SK-N-SH (cell line): ENCODE measurements around the gene SVIL. TPM values are rescaled to one million over a fixed set of nuclear protein-coding genes. Genes with fewer than 3 reads are reported as not detected.

ENCODE experiments used
- CTCF ChIA-PET: fragments of 300-600, 350-600 bp; formaldehyde crosslinking; extraction: SDS; loops from one replicate; lab custom pipeline; 2021; lab: Yijun Ruan, JAX
- POLR2A ChIA-PET: fragments of 350-600 bp; sonication (Branson Sonifier 250); formaldehyde crosslinking; extraction: SDS; loops from one replicate; lab custom pipeline; 2020; ENCODE audit warnings: antibody characterized with exemption, inconsistent platforms; lab: Yijun Ruan, JAX
- DNase-seq: peaks from one replicate; pipeline ENCODE4 v3.0.0; 2012
- H2AFZ ChIP-seq: fragments of 200-600 bp; sonication (generic); 2 replicates; pipeline ENCODE4 v1.8.1; 2016; ENCODE audit warnings: antibody characterized with exemption, mild to moderate bottlenecking, low read depth
- H3F3A ChIP-seq: fragments of 200-600 bp; sonication (generic); replicated peaks from 2 replicates; pipeline ENCODE3; 2016; ENCODE audit warnings: antibody characterized with exemption, mild to moderate bottlenecking; ENCODE audit not compliant: insufficient read depth
- H3K27ac ChIP-seq, 2 experiments: fragments of 200-500 bp in 1 of 2; fragments of 200-600 bp in 1 of 2; sonication (Bioruptor generic) in 1 of 2; sonication (generic), shearing (Covaris generic) in 1 of 2; 2 replicates each; pipeline versions ENCODE4 v1.5.1 to v1.6.1; 2014 to 2016; ENCODE audit warnings: low read depth in 2 of 2, inconsistent platforms in 1 of 2, low read length in 1 of 2, mild to moderate bottlenecking in 1 of 2, mixed read lengths in 1 of 2
- H3K27me3 ChIP-seq: fragments of 200-600 bp; sonication (generic), shearing (Covaris generic); 2 replicates; pipeline ENCODE4 v1.6.1; 2016; ENCODE audit warnings: mixed run types; ENCODE audit not compliant: insufficient read depth
- H3K36me3 ChIP-seq, 2 experiments: fragments of 200-500 bp in 1 of 2; fragments of 200-600 bp in 1 of 2; sonication (Bioruptor generic) in 1 of 2; sonication (generic) in 1 of 2; replicated peaks in 1 of 2; 2 replicates each; pipeline versions ENCODE3 to v1.5.1; 2014 to 2016; ENCODE audit warnings: low read length in 1 of 2, mild to moderate bottlenecking in 1 of 2; ENCODE audit not compliant: insufficient read depth in 2 of 2, control insufficient read depth in 1 of 2
- H3K4me1 ChIP-seq, 2 experiments: fragments of 200-500 bp in 1 of 2; fragments of 200-600 bp in 1 of 2; sonication (Bioruptor generic) in 1 of 2; sonication (generic), shearing (Covaris generic) in 1 of 2; 2 replicates each; pipeline versions ENCODE4 v1.5.1 to v1.6.1; 2014 to 2016; ENCODE audit warnings: low read depth in 1 of 2, low read length in 1 of 2, mixed run types in 1 of 2; ENCODE audit not compliant: insufficient read depth in 2 of 2, control insufficient read depth in 1 of 2
- H3K4me2 ChIP-seq: fragments of 200-600 bp; sonication (generic), shearing (Covaris generic); 2 replicates; pipeline ENCODE4 v1.6.1; 2017; ENCODE audit warnings: mixed run types
- H3K4me3 ChIP-seq, 2 experiments: fragments of 200-500 bp in 1 of 2; fragments of 200-600 bp in 1 of 2; sonication (Bioruptor generic) in 1 of 2; sonication (generic), shearing (Covaris generic) in 1 of 2; 2 replicates each; pipeline versions ENCODE4 v1.5.1 to v1.8.1; 2014 to 2016; ENCODE audit warnings: low read depth in 2 of 2, inconsistent platforms in 1 of 2, low read length in 1 of 2, mild to moderate bottlenecking in 1 of 2, mixed read lengths in 1 of 2, moderate library complexity in 1 of 2
- H3K79me2 ChIP-seq: fragments of 200-600 bp; sonication (generic); 2 replicates; pipeline ENCODE4 v1.8.1; 2017; ENCODE audit warnings: mild to moderate bottlenecking; ENCODE audit not compliant: insufficient read depth
- H3K9ac ChIP-seq: fragments of 200-600 bp; sonication (generic); 2 replicates; pipeline ENCODE4 v1.6.1; 2017; ENCODE audit warnings: mixed run types
- H3K9me2 ChIP-seq: fragments of 200-600 bp; sonication (generic); 2 replicates; pipeline ENCODE4 v1.6.1; 2017; ENCODE audit warnings: mixed run types
- H3K9me3 ChIP-seq: fragments of 200-600 bp; sonication (generic); 2 replicates; pipeline ENCODE4 v1.6.1; 2017; ENCODE audit warnings: mixed run types, mild to moderate bottlenecking, moderate library complexity
- H4K20me1 ChIP-seq: fragments of 200-600 bp; sonication (generic); 2 replicates; pipeline ENCODE4 v1.6.1; 2017; ENCODE audit warnings: mild to moderate bottlenecking, mixed run types; ENCODE audit not compliant: insufficient read depth
- ELF1 ChIP-seq: IDR thresholded peaks from 2 replicates; pipeline ENCODE4 v1.4.0; 2012
- EP300 ChIP-seq, 2 experiments: IDR thresholded peaks; 2 replicates each; pipeline versions ENCODE4 v1.4.0 to v1.6.1; 2012; ENCODE audit warnings: borderline replicate concordance in 1 of 2, low read depth in 1 of 2, low read length in 1 of 2
- FOSL2 ChIP-seq: IDR thresholded peaks from 2 replicates; pipeline ENCODE4 v1.4.0; 2012; ENCODE audit warnings: low read depth, mild to moderate bottlenecking, moderate library complexity, borderline replicate concordance
- FOXJ3 ChIP-seq: sonication (generic); formaldehyde crosslinking; IDR thresholded peaks from 2 replicates; pipeline ENCODE4 v1.5.1; 2020; ENCODE audit warnings: mild to moderate bottlenecking, missing genetic modification reagents
- FOXM1 ChIP-seq: IDR thresholded peaks from 2 replicates; pipeline ENCODE4 v1.4.0; 2012; ENCODE audit warnings: low read depth, mild to moderate bottlenecking
- GATA2 ChIP-seq: sonication (generic); formaldehyde crosslinking; IDR thresholded peaks from 2 replicates; pipeline ENCODE4 v1.5.0; 2020; ENCODE audit warnings: mild to moderate bottlenecking, missing genetic modification reagents
- JUND ChIP-seq: IDR thresholded peaks from 2 replicates; pipeline ENCODE4 v1.4.0; 2012
- MEF2A ChIP-seq: IDR thresholded peaks from 2 replicates; pipeline ENCODE4 v1.4.0; 2012; ENCODE audit warnings: low read depth, borderline replicate concordance
- MXI1 ChIP-seq: IDR thresholded peaks from 2 replicates; pipeline ENCODE4 v1.6.1; 2012; ENCODE audit warnings: mild to moderate bottlenecking, low read depth, low read length, improper control_type of control experiment
- NFIC ChIP-seq: IDR thresholded peaks from 2 replicates; pipeline ENCODE4 v1.4.0; 2012; ENCODE audit warnings: borderline replicate concordance
- NRF1 ChIP-seq: IDR thresholded peaks from 2 replicates; pipeline ENCODE4 v1.6.1; 2012; ENCODE audit warnings: low read depth, mild to moderate bottlenecking, low read length
- POLR2AphosphoS5 ChIP-seq: IDR thresholded peaks from 2 replicates; pipeline ENCODE4 v1.6.1; 2012; ENCODE audit warnings: low read depth, low read length
- RXRA ChIP-seq: IDR thresholded peaks from 2 replicates; pipeline ENCODE4 v1.4.0; 2012; ENCODE audit warnings: low read depth, mild to moderate bottlenecking, borderline replicate concordance
- SIN3A ChIP-seq: IDR thresholded peaks from 2 replicates; pipeline ENCODE4 v1.6.1; 2012; ENCODE audit warnings: low read depth, mild to moderate bottlenecking, low read length, moderate library complexity, borderline replicate concordance
- TCF12 ChIP-seq: IDR thresholded peaks from 2 replicates; pipeline ENCODE4 v1.4.0; 2012
- YY1 ChIP-seq: IDR thresholded peaks from 2 replicates; pipeline ENCODE4 v1.4.0; 2012; ENCODE audit warnings: low read depth, mild to moderate bottlenecking
- WGBS: methylation state at CpG from one replicate; pipeline ENCODE4 v1.1.6; 2017; ENCODE audit warnings: low lambda C conversion rate; 5-methylcytosine and 5-hydroxymethylcytosine counted together
- polyA plus RNA-seq, 3 experiments: library from polyadenylated mRNA; depleted of rRNA; stranded (reverse); fragments of >200 nt; gene quantifications; 2 replicates each; pipeline ENCODE4 v1.2.3, GENCODE V29; 2012
- TF ChIP-seq, protein P1 (sequence below): fragments of 150-350 bp; IDR thresholded peaks from 2 replicates; pipeline ENCODE4 v1.6.1; 2017; ENCODE audit warnings: antibody characterized with exemption, low read length, low read depth, borderline replicate concordance
- TF ChIP-seq, protein P2 (sequence below): IDR thresholded peaks from 2 replicates; pipeline ENCODE4 v1.4.0; 2012; ENCODE audit warnings: low read depth, borderline replicate concordance
- TF ChIP-seq, protein P3 (sequence below): IDR thresholded peaks from 2 replicates; pipeline ENCODE4; 2012
- TF ChIP-seq, protein P4 (sequence below): fragments of 150-350 bp; IDR thresholded peaks from 2 replicates; pipeline ENCODE4 v1.6.1; 2016; ENCODE audit warnings: mild to moderate bottlenecking, low read depth, low read length

SVIL gene
- polyA plus RNA-seq, 1 of the 3 experiments (the other 2 are of a cell fraction), result 48.7 TPM

DNA sequence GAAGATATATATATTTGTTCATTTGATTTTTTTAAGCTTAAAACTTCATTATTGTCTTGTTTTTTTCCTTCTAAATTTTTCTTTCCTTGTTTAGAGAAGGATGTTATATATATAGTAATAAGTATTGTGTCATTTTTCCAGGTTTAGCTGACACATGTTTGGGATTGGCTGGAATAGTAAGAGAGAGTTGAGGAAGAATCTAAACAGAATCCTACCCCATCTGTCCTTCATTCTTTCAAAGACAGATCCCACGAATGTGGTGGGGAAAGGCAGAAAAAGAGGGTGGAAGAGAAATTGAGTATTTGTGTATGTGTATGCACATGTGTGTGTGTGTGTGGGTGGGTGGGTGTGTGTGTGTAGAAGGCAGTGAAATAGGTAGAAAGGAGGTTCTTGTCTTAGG, 132.4 kb downstream of the SVIL start:
- Histone ChIP-seq H3K9me2 (no peaks in the 10 kb centered on the region), H3K27ac (peak overlapping the region in 1 of 2 experiments; percentile 45; a peak in 2 of 4 replicates), H3K79me2 (no peaks in the 10 kb centered on the region), H3K9me3 (no peaks in the 10 kb centered on the region), H3K9ac (no peak overlapping the region), H3K4me1 (no peaks in the 10 kb centered on the region), H3K27me3 (no peaks in the 10 kb centered on the region), H3K4me3 (no peak overlapping the region), H3K36me3 (peaks cover 8 to 44% of the 10 kb centered on the region in 2 experiments), H4K20me1 (peaks cover 4% of the 10 kb centered on the region; the same call in 1 of the 2 replicates), H2AFZ (no peak overlapping the region), H3K4me2 (no peak overlapping the region), H3F3A (peaks cover 23% of the 10 kb centered on the region)
- 85% methylated on average over 1 of the region's 1 CpG for WGBS
- ChIA-PET CTCF (interaction anchor here (0.8 to 2.8 kb wide), 7 partner anchors 11 to 821 kb away, joined by 3 to 26 read pairs (median 4); no protein-coding TSS in a partner anchor), POLR2A (no interaction called here)
- no peak for DNase-seq
- TF ChIP-seq GATA2 (no peak), FOXJ3 (CRISPR knock-in tag) (no peak), FOSL2 (no peak), FOXM1 (no peak), YY1 (no peak), JUND (no peak), MXI1 (no peak), NRF1 (no peak), SIN3A (no peak), RXRA (no peak)
- TF ChIP-seq, protein P1, sequence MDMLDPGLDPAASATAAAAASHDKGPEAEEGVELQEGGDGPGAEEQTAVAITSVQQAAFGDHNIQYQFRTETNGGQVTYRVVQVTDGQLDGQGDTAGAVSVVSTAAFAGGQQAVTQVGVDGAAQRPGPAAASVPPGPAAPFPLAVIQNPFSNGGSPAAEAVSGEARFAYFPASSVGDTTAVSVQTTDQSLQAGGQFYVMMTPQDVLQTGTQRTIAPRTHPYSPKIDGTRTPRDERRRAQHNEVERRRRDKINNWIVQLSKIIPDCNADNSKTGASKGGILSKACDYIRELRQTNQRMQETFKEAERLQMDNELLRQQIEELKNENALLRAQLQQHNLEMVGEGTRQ, result no peak
- TF ChIP-seq, protein P2, sequence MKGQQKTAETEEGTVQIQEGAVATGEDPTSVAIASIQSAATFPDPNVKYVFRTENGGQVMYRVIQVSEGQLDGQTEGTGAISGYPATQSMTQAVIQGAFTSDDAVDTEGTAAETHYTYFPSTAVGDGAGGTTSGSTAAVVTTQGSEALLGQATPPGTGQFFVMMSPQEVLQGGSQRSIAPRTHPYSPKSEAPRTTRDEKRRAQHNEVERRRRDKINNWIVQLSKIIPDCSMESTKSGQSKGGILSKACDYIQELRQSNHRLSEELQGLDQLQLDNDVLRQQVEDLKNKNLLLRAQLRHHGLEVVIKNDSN, result no peak
- TF ChIP-seq, protein P3, sequence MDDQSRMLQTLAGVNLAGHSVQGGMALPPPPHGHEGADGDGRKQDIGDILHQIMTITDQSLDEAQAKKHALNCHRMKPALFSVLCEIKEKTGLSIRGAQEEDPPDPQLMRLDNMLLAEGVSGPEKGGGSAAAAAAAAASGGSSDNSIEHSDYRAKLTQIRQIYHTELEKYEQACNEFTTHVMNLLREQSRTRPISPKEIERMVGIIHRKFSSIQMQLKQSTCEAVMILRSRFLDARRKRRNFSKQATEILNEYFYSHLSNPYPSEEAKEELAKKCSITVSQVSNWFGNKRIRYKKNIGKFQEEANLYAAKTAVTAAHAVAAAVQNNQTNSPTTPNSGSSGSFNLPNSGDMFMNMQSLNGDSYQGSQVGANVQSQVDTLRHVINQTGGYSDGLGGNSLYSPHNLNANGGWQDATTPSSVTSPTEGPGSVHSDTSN, result no peak
- TF ChIP-seq, protein P4, sequence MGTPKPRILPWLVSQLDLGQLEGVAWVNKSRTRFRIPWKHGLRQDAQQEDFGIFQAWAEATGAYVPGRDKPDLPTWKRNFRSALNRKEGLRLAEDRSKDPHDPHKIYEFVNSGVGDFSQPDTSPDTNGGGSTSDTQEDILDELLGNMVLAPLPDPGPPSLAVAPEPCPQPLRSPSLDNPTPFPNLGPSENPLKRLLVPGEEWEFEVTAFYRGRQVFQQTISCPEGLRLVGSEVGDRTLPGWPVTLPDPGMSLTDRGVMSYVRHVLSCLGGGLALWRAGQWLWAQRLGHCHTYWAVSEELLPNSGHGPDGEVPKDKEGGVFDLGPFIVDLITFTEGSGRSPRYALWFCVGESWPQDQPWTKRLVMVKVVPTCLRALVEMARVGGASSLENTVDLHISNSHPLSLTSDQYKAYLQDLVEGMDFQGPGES, result no peak

DNA sequence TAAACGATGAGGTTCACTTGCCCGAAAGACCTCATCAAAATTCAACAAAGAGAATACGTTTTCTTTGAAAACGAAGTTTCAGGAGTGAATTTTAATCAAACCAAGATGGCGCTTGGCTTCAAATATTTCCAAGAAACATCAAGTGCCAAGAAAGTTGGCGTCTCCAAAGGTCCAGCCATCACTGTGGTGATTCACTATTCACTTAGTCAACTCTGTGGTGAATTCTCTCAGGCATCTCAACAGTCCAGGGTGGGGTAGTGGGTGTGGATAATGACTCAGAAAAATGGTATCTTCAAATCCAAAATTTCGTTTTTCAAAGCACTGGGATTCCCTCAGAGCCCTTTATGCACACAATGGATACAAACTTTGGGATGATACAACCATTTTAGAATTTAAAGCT, 133.1 kb downstream of the SVIL start:
- ChIA-PET CTCF (interaction anchor here (1.2 to 2.8 kb wide), 5 partner anchors 12 to 820 kb away, joined by 3 to 26 read pairs (median 7); no protein-coding TSS in a partner anchor), POLR2A (no interaction called here)
- no peaks in the 10 kb centered on the region for H3K79me2 ChIP-seq
- no peak for DNase-seq
- peaks cover 7% of the 10 kb centered on the region; the same call in 1 of the 2 replicates for H4K20me1 ChIP-seq
- peaks cover 28% of the 10 kb centered on the region for H3F3A ChIP-seq
- no peaks in the 10 kb centered on the region for H3K9me2 ChIP-seq
- no peak overlapping the region for H2AFZ ChIP-seq
- no peaks in the 10 kb centered on the region for H3K9me3 ChIP-seq
- WGBS, result 63% methylated on average over 7 of the region's 7 CpGs
- no peaks in the 10 kb centered on the region for H3K4me1 ChIP-seq
- no peak overlapping the region for H3K9ac ChIP-seq
- H3K4me2 ChIP-seq, result no peak overlapping the region
- no peaks in the 10 kb centered on the region for H3K27me3 ChIP-seq
- peak overlapping the region in 1 of 2 experiments; percentile 45; a peak in 2 of 4 replicates for H3K27ac ChIP-seq
- H3K4me3 ChIP-seq, result no peak overlapping the region
- peaks cover 14 to 50% of the 10 kb centered on the region in 2 experiments for H3K36me3 ChIP-seq
- TF ChIP-seq MEF2A, result no peak
- peak; percentile 79; the same call in 1 of the 2 replicates for TF ChIP-seq YY1
- TF ChIP-seq EP300 (IDR thresholded peaks at IDR 0.05; ENCODE audit: borderline replicate concordance in 1 of 2, low read depth in 1 of 2, low read length in 1 of 2), result peak in 1 of 2 experiments; percentile 38; a peak in 2 of 4 replicates
- TF ChIP-seq NFIC, result peak; percentile 40; the same call in 1 of the 2 replicates
- peak; percentile 51 for TF ChIP-seq TCF12
- TF ChIP-seq JUND, result peak; percentile 77
- TF ChIP-seq, protein P3, result peak; percentile 31
- TF ChIP-seq FOSL2, result peak; percentile 83
- TF ChIP-seq POLR2AphosphoS5, result peak; percentile 26; the same call in 1 of the 2 replicates
- no peak for TF ChIP-seq ELF1
- TF ChIP-seq, all 33 proteins: peak for 8
